Endothelial cell of umbilical vein (primary cell): ENCODE data around the gene NEUROG1.

ENCODE experiments used
- EZH2 ChIP-seq: IDR thresholded peaks from 2 replicates; pipeline ENCODE4 v1.6.1; 2012; ENCODE audit warnings: borderline replicate concordance, low read depth, mild to moderate bottlenecking, moderate library complexity, low read length, inconsistent platforms; ENCODE audit not compliant: severe bottlenecking
- POLR2AphosphoS5 ChIP-seq: IDR thresholded peaks from 2 replicates; pipeline ENCODE4 v1.6.1; 2012; ENCODE audit warnings: low read depth, mild to moderate bottlenecking, control low read depth, low read length, moderate library complexity; ENCODE audit not compliant: insufficient read depth
- TF ChIP-seq, protein P1 (sequence below), 2 donors: IDR thresholded peaks; 1 replicate in 1 of 2; 2 replicates in 1 of 2; pipeline ENCODE4 v1.5.1; 2011; ENCODE audit warnings: low read length in 2 of 2, mild to moderate bottlenecking in 2 of 2, moderate library complexity in 2 of 2, control low read depth in 1 of 2, inconsistent platforms in 1 of 2, low read depth in 1 of 2; ENCODE audit not compliant: insufficient read depth in 1 of 2; ENCODE audit errors: extremely low read depth in 1 of 2
- TF ChIP-seq, protein P2 (sequence below): IDR thresholded peaks from 2 replicates; pipeline ENCODE4 v1.6.1; 2011; ENCODE audit not compliant: insufficient read depth, insufficient read length

DNA sequence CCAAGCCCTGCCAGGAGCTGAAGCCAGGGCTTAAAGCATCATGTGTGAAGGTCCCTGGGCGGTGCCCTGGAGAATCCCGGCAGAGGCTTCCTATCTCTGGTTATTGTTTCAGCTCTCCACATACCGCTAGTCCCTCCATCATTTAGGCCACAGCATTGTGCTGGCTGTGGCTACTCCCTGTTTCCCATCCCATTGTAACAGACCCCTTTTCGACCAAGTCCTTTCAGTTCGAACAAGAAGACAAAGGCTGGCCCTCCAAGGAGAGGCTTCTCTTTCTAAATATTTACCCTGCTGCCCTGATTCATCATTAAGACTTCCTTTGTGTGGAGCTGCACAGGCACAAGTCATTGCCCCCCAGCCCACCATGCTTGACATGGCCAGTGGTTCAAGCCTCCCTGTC is 41.6 kb downstream of the NEUROG1 start:
- TF ChIP-seq, protein P1, sequence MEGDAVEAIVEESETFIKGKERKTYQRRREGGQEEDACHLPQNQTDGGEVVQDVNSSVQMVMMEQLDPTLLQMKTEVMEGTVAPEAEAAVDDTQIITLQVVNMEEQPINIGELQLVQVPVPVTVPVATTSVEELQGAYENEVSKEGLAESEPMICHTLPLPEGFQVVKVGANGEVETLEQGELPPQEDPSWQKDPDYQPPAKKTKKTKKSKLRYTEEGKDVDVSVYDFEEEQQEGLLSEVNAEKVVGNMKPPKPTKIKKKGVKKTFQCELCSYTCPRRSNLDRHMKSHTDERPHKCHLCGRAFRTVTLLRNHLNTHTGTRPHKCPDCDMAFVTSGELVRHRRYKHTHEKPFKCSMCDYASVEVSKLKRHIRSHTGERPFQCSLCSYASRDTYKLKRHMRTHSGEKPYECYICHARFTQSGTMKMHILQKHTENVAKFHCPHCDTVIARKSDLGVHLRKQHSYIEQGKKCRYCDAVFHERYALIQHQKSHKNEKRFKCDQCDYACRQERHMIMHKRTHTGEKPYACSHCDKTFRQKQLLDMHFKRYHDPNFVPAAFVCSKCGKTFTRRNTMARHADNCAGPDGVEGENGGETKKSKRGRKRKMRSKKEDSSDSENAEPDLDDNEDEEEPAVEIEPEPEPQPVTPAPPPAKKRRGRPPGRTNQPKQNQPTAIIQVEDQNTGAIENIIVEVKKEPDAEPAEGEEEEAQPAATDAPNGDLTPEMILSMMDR (IDR thresholded peaks at IDR 0.05; ENCODE audit: extremely low read depth in 1 of 2, insufficient read depth in 1 of 2, low read depth in 1 of 2, low read length in 2 of 2) = no peak
- TF ChIP-seq EZH2 (no peak), POLR2AphosphoS5 (no peak)
- TF ChIP-seq, protein P2, sequence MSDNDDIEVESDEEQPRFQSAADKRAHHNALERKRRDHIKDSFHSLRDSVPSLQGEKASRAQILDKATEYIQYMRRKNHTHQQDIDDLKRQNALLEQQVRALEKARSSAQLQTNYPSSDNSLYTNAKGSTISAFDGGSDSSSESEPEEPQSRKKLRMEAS = no peak
